HepG2 (cell line): ENCODE results near the gene ELL. TPM values are rescaled to one million over a fixed set of nuclear protein-coding genes. Genes with fewer than 3 reads are reported as not detected.

Source experiments
- ADNP ChIP-seq: sonication (generic); formaldehyde crosslinking; IDR thresholded peaks from 2 replicates; pipeline ENCODE4 v1.4.0; 2020; ENCODE audit warnings: missing genetic modification reagents
- BCL6 ChIP-seq: IDR thresholded peaks from 2 replicates; pipeline ENCODE4 v1.6.1; 2016; ENCODE audit warnings: missing genetic modification reagents, missing compliant biosample characterization
- GFI1 ChIP-seq: sonication (generic); formaldehyde crosslinking; IDR thresholded peaks from 2 replicates; pipeline ENCODE4 v1.5.0; 2020; ENCODE audit warnings: missing genetic modification reagents, mild to moderate bottlenecking, borderline replicate concordance
- GLMP ChIP-seq: sonication (generic); formaldehyde crosslinking; IDR thresholded peaks from 2 replicates; pipeline ENCODE4 v1.9.0; 2021; ENCODE audit warnings: missing genetic modification reagents, mild to moderate bottlenecking, borderline replicate concordance
- KLF16 ChIP-seq, 2 experiments: sonication (generic) in 1 of 2; formaldehyde crosslinking in 1 of 2; IDR thresholded peaks; 2 replicates each; pipeline versions ENCODE4 v1.6.1 to v1.8.0; 2016 to 2023; ENCODE audit warnings: missing genetic modification reagents in 2 of 2, missing compliant biosample characterization in 1 of 2
- SNAI1 ChIP-seq: sonication (generic); formaldehyde crosslinking; IDR thresholded peaks from 2 replicates; pipeline ENCODE4 v1.5.0; 2020; ENCODE audit warnings: mild to moderate bottlenecking, missing genetic modification reagents, borderline replicate concordance
- ZHX1 ChIP-seq: sonication (generic); formaldehyde crosslinking; IDR thresholded peaks from 2 replicates; pipeline ENCODE4 v1.8.1; 2022; ENCODE audit warnings: low read depth, mild to moderate bottlenecking, missing genetic modification reagents
- ZNF12 ChIP-seq: sonication (generic); formaldehyde crosslinking; IDR thresholded peaks from 2 replicates; pipeline ENCODE4 v1.5.0; 2020; ENCODE audit warnings: missing genetic modification reagents
- ZNF142 ChIP-seq: sonication (generic); formaldehyde crosslinking; IDR thresholded peaks from 2 replicates; pipeline ENCODE4 v1.4.0; 2020; ENCODE audit warnings: missing genetic modification reagents
- ZNF275 ChIP-seq: sonication (generic); formaldehyde crosslinking; IDR thresholded peaks from 2 replicates; pipeline ENCODE4 v1.8.0; 2022; ENCODE audit warnings: missing genetic modification reagents, mild to moderate bottlenecking, inconsistent platforms, borderline replicate concordance
- ZNF33A ChIP-seq: sonication (generic); formaldehyde crosslinking; IDR thresholded peaks from 2 replicates; pipeline ENCODE4 v1.5.1; 2020; ENCODE audit warnings: missing genetic modification reagents, mild to moderate bottlenecking, moderate library complexity, borderline replicate concordance
- ZNF597 ChIP-seq: sonication (generic); formaldehyde crosslinking; IDR thresholded peaks from 2 replicates; pipeline ENCODE4 v1.5.0; 2020; ENCODE audit warnings: missing genetic modification reagents
- polyA plus RNA-seq, 8 experiments: library from polyadenylated mRNA; depleted of rRNA in 3 of 8; stranded (reverse) in 7 of 8; unstranded in 1 of 8; fragments of >200 nt; fragmentation: Illumina TruSeq in 4 of 8; extraction: Trizol in 4 of 8; gene quantifications; 2 replicates each; pipeline versions ENCODE4 v1.2.1 to v1.2.3, GENCODE V29; 2011 to 2016; ENCODE audit warnings: low read depth in 4 of 8, missing spikeins in 1 of 8, mixed read lengths in 1 of 8; ENCODE audit not compliant: insufficient read depth in 1 of 8
- total RNA-seq, 5 experiments: library from RNA; depleted of rRNA; stranded (reverse); fragments of >200 nt; fragmentation: Illumina TruSeq; extraction: Trizol; gene quantifications; 2 replicates each; pipeline ENCODE4 v1.2.3, GENCODE V29; 2016; ENCODE audit warnings: low read depth in 1 of 5
- TF ChIP-seq, protein P1 (sequence below), 2 experiments: fragments of 450-650 bp in 1 of 2; sonication (generic) in 1 of 2; formaldehyde crosslinking; IDR thresholded peaks; 2 replicates each; pipeline versions ENCODE4 v1.5.0 to v1.8.0; 2020 to 2022; ENCODE audit warnings: mild to moderate bottlenecking in 1 of 2, missing genetic modification reagents in 1 of 2

Gene ELL
- total and polyA plus RNA-seq, 2 of the 13 experiments (the other 11 are each of a cell fraction or from before 2014, with no cell fraction given) = 3.7 to 5.4 TPM

GRCh38 chr19:18416778-18417249 lies 105.1 kb downstream of the ELL start (continued):
- TF ChIP-seq ZNF275 (CRISPR knock-in tag) (no peak), ZNF12 (no peak), ZNF597 (CRISPR knock-in tag) (no peak), ADNP (no peak), ZHX1 (CRISPR knock-in tag) (no peak), SNAI1 (CRISPR knock-in tag) (0 out of 2 replicates have a peak, but pooled peaks have one; percentile 3), GLMP (CRISPR knock-in tag) (no peak), ZNF142 (no peak), BCL6 (CRISPR knock-in tag) (no peak), ZNF33A (CRISPR knock-in tag) (no peak), KLF16 (CRISPR knock-in tag; IDR thresholded peaks at IDR 0.05) (no peak; a peak in 1 of 4 replicates), GFI1 (no peak)
- TF ChIP-seq, protein P1, sequence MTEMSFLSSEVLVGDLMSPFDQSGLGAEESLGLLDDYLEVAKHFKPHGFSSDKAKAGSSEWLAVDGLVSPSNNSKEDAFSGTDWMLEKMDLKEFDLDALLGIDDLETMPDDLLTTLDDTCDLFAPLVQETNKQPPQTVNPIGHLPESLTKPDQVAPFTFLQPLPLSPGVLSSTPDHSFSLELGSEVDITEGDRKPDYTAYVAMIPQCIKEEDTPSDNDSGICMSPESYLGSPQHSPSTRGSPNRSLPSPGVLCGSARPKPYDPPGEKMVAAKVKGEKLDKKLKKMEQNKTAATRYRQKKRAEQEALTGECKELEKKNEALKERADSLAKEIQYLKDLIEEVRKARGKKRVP (CRISPR knock-in tag; IDR thresholded peaks at IDR 0.05) = no peak
